ELR (cell line): ENCODE data around the gene VSIG2.

ENCODE experiments used
- DNase-seq: peaks from one replicate; pipeline ENCODE4 v3.0.0-alpha.2; 2015; ENCODE audit warnings: low read depth

VSIG2 gene

GRCh38 chr11:124724979-124725718, 26.9 kb downstream of the VSIG2 start:
- no peak for DNase-seq

- DNase-seq = no peak
These were observed 29.9 kb downstream of the VSIG2 start for GRCh38 chr11:124722176-124722575.

GRCh38 chr11:124719534-124719933, 32.5 kb downstream of the VSIG2 start:
- no peak for DNase-seq

GRCh38 chr11:124718801-124719200, 33.3 kb downstream of the VSIG2 start:
- no peak for DNase-seq

GRCh38 chr11:124717786-124718651, 34.0 kb downstream of the VSIG2 start:
- DNase-seq = peak; percentile 49

GRCh38 chr11:124717421-124717785, 34.7 kb downstream of the VSIG2 start:
- DNase-seq = peak; percentile 36

GRCh38 chr11:124716591-124716990, 35.5 kb downstream of the VSIG2 start:
- DNase-seq = peak; percentile 58

- DNase-seq = no peak
These were observed 39.7 kb downstream of the VSIG2 start for GRCh38 chr11:124712392-124712791.

- DNase-seq = no peak
These were observed 44.2 kb downstream of the VSIG2 start for GRCh38 chr11:124707829-124708228.

GRCh38 chr11:124700028-124700427, 52.0 kb downstream of the VSIG2 start:
- no peak for DNase-seq

- no peak for DNase-seq
These were observed 52.5 kb downstream of the VSIG2 start for GRCh38 chr11:124699547-124699946.
